Measurements from ENCODE around the gene RPS6KA4.
A peak's percentile ranks its signal among the peaks of the same experiment; 100 is the strongest.

Gene RPS6KA4

GRCh38 chr11:64385945-64386704, 27.2 kb downstream of the RPS6KA4 start:
- Mint-ChIP-seq H3K4me1 (ENCODE audit: low read depth in 2 of 2) (peaks cover 21 to 25% of the 10 kb centered on the region in 2 donors), H3K27me3 (peaks cover 5 to 35% of the 10 kb centered on the region in 2 donors), H3K36me3 (ENCODE audit: insufficient read depth) (no peaks in the 10 kb centered on the region), H3K9me3 (no peaks in the 10 kb centered on the region), H3K27ac (no peak overlapping the region), H3K4me3 (no peak overlapping the region)
- ATAC-seq (replicated peaks) (peak; percentile 35), DNase-seq (no peak)

- no peak overlapping the region for H3K27ac Mint-ChIP-seq
- no peak for ATAC-seq (replicated peaks)
- no peaks in the 10 kb centered on the region for H3K9me3 Mint-ChIP-seq
- no peak overlapping the region for H3K4me3 Mint-ChIP-seq
- no peaks in the 10 kb centered on the region for H3K36me3 Mint-ChIP-seq (ENCODE audit: insufficient read depth)
- DNase-seq, result no peak
- H3K27me3 Mint-ChIP-seq, result peaks cover 5 to 29% of the 10 kb centered on the region in 2 donors
- peaks cover 26 to 33% of the 10 kb centered on the region in 2 donors for H3K4me1 Mint-ChIP-seq (ENCODE audit: low read depth in 2 of 2)
Measured at GRCh38 chr11:64387916-64388315, 29.0 kb downstream of the RPS6KA4 start.

- no peaks in the 10 kb centered on the region for H3K9me3 Mint-ChIP-seq
- no peak overlapping the region for H3K27ac Mint-ChIP-seq
- H3K4me1 Mint-ChIP-seq (ENCODE audit: low read depth in 2 of 2), result peaks cover 23 to 33% of the 10 kb centered on the region in 2 donors
Measured at GRCh38 chr11:64388894-64389293, 29.9 kb downstream of the RPS6KA4 start.

GRCh38 chr11:64389851-64390250, 30.9 kb downstream of the RPS6KA4 start:
- H3K4me3 Mint-ChIP-seq, result peak overlapping the region; percentile 4 to 80
- H3K4me1 Mint-ChIP-seq (ENCODE audit: low read depth in 2 of 2), result peaks cover 25 to 33% of the 10 kb centered on the region in 2 donors
- peaks cover 5 to 21% of the 10 kb centered on the region in 2 donors for H3K27me3 Mint-ChIP-seq
- H3K9me3 Mint-ChIP-seq, result no peaks in the 10 kb centered on the region
- peak overlapping the region in 1 of 2 donors; percentile 82 for H3K27ac Mint-ChIP-seq
- H3K36me3 Mint-ChIP-seq (ENCODE audit: insufficient read depth), result no peaks in the 10 kb centered on the region
- DNase-seq, result no peak
- no peak for ATAC-seq (replicated peaks)

More at GRCh38 chr11:64388894-64389293, 29.9 kb downstream of the RPS6KA4 start:
- ATAC-seq (replicated peaks), result no peak
- DNase-seq, result no peak
- Mint-ChIP-seq H3K4me3 (no peak overlapping the region), H3K27me3 (peaks cover 5 to 19% of the 10 kb centered on the region in 2 donors), H3K36me3 (ENCODE audit: insufficient read depth) (no peaks in the 10 kb centered on the region)

- no peaks in the 10 kb centered on the region for H3K36me3 Mint-ChIP-seq (ENCODE audit: insufficient read depth)
- H3K9me3 Mint-ChIP-seq, result no peaks in the 10 kb centered on the region
- peak overlapping the region; percentile 67 to 82 for H3K27ac Mint-ChIP-seq
- H3K4me1 Mint-ChIP-seq (ENCODE audit: low read depth in 2 of 2), result peaks cover 27 to 33% of the 10 kb centered on the region in 2 donors
- ATAC-seq (replicated peaks) (no peak), DNase-seq (no peak)
- peak overlapping the region; percentile 69 to 80 for H3K4me3 Mint-ChIP-seq
- peaks cover 7 to 22% of the 10 kb centered on the region in 2 donors for H3K27me3 Mint-ChIP-seq
Measured at GRCh38 chr11:64390558-64390957, 31.6 kb downstream of the RPS6KA4 start.

- Mint-ChIP-seq H3K4me3 (peak overlapping the region in 1 of 2 donors; percentile 80), H3K9me3 (no peaks in the 10 kb centered on the region), H3K27me3 (peaks cover 7 to 29% of the 10 kb centered on the region in 2 donors), H3K36me3 (ENCODE audit: insufficient read depth) (no peaks in the 10 kb centered on the region), H3K27ac (peak overlapping the region in 1 of 2 donors; percentile 82), H3K4me1 (ENCODE audit: low read depth in 2 of 2) (peaks cover 27 to 28% of the 10 kb centered on the region in 2 donors)
- ATAC-seq (replicated peaks), result no peak
- DNase-seq, result no peak
Measured at GRCh38 chr11:64391839-64392238, 32.9 kb downstream of the RPS6KA4 start.

GRCh38 chr11:64395545-64396078, 36.6 kb downstream of the RPS6KA4 start:
- Mint-ChIP-seq H3K9me3 (no peaks in the 10 kb centered on the region), H3K4me1 (ENCODE audit: low read depth in 2 of 2) (peaks cover 13 to 14% of the 10 kb centered on the region in 2 donors), H3K4me3 (peak overlapping the region in 1 of 2 donors; percentile 14), H3K27me3 (peaks cover 18 to 20% of the 10 kb centered on the region in 2 donors), H3K27ac (no peak overlapping the region), H3K36me3 (ENCODE audit: insufficient read depth) (no peaks in the 10 kb centered on the region)
- DNase-seq, result no peak
- no peak for ATAC-seq (replicated peaks)

GRCh38 chr11:64396079-64396591, 37.2 kb downstream of the RPS6KA4 start:
- H3K36me3 Mint-ChIP-seq (ENCODE audit: insufficient read depth), result no peaks in the 10 kb centered on the region
- H3K9me3 Mint-ChIP-seq, result no peaks in the 10 kb centered on the region
- peaks cover 18 to 25% of the 10 kb centered on the region in 2 donors for H3K27me3 Mint-ChIP-seq
- no peak overlapping the region for H3K4me3 Mint-ChIP-seq
- H3K27ac Mint-ChIP-seq, result no peak overlapping the region
- peaks cover 8 to 10% of the 10 kb centered on the region in 2 donors for H3K4me1 Mint-ChIP-seq (ENCODE audit: low read depth in 2 of 2)
- DNase-seq, result no peak
- ATAC-seq (replicated peaks), result no peak

GRCh38 chr11:64400102-64400501, 41.1 kb downstream of the RPS6KA4 start:
- Mint-ChIP-seq H3K4me3 (no peak overlapping the region), H3K9me3 (no peaks in the 10 kb centered on the region), H3K36me3 (ENCODE audit: insufficient read depth) (no peaks in the 10 kb centered on the region), H3K4me1 (ENCODE audit: low read depth in 2 of 2) (peaks cover 0 to 1% of the 10 kb centered on the region in 2 donors), H3K27ac (no peak overlapping the region), H3K27me3 (peaks cover 26 to 38% of the 10 kb centered on the region in 2 donors)
- DNase-seq, result no peak
- no peak for ATAC-seq (replicated peaks)

- Mint-ChIP-seq H3K27me3 (peaks cover 21 to 34% of the 10 kb centered on the region in 2 donors), H3K4me1 (ENCODE audit: low read depth in 2 of 2) (peaks cover 0 to 1% of the 10 kb centered on the region in 2 donors), H3K27ac (no peak overlapping the region), H3K9me3 (no peaks in the 10 kb centered on the region), H3K36me3 (ENCODE audit: insufficient read depth) (no peaks in the 10 kb centered on the region), H3K4me3 (no peak overlapping the region)
- no peak for DNase-seq
- no peak for ATAC-seq (replicated peaks)
Measured at GRCh38 chr11:64400667-64401066, 41.7 kb downstream of the RPS6KA4 start.

GRCh38 chr11:64401775-64402174, 42.8 kb downstream of the RPS6KA4 start:
- no peak for ATAC-seq (replicated peaks)

GRCh38 chr11:64403106-64403505, 44.1 kb downstream of the RPS6KA4 start:
- DNase-seq (no peak), ATAC-seq (replicated peaks) (no peak)
- no peaks in the 10 kb centered on the region for H3K9me3 Mint-ChIP-seq
- peaks cover 14 to 24% of the 10 kb centered on the region in 2 donors for H3K27me3 Mint-ChIP-seq
- no peaks in the 10 kb centered on the region for H3K36me3 Mint-ChIP-seq (ENCODE audit: insufficient read depth)
- H3K27ac Mint-ChIP-seq, result no peak overlapping the region
- H3K4me3 Mint-ChIP-seq, result no peak overlapping the region
- no peaks in the 10 kb centered on the region for H3K4me1 Mint-ChIP-seq (ENCODE audit: low read depth in 2 of 2)

More at GRCh38 chr11:64401775-64402174, 42.8 kb downstream of the RPS6KA4 start:
- Mint-ChIP-seq H3K9me3 (no peaks in the 10 kb centered on the region), H3K27me3 (peaks cover 19 to 24% of the 10 kb centered on the region in 2 donors), H3K27ac (no peak overlapping the region), H3K36me3 (ENCODE audit: insufficient read depth) (no peaks in the 10 kb centered on the region), H3K4me3 (no peak overlapping the region), H3K4me1 (ENCODE audit: low read depth in 2 of 2) (no peaks in the 10 kb centered on the region)
- DNase-seq, result no peak

GRCh38 chr11:64406221-64406946, 47.4 kb downstream of the RPS6KA4 start:
- no peak for ATAC-seq (replicated peaks)
- no peak for DNase-seq
- Mint-ChIP-seq H3K4me3 (no peak overlapping the region), H3K4me1 (ENCODE audit: low read depth in 2 of 2) (no peaks in the 10 kb centered on the region), H3K9me3 (no peaks in the 10 kb centered on the region), H3K27ac (no peak overlapping the region), H3K27me3 (peaks cover 25 to 35% of the 10 kb centered on the region in 2 donors), H3K36me3 (ENCODE audit: insufficient read depth) (no peaks in the 10 kb centered on the region)

Data from effector memory CD8-positive, alpha-beta T cell (primary cell).